ENCODE results near the gene PSME3IP1. TPM values are rescaled to one million over a fixed set of nuclear protein-coding genes. Genes with fewer than 3 reads are reported as not detected.
A peak's percentile ranks its signal among the peaks of the same experiment; 100 is the strongest.

PSME3IP1 gene
- total and polyA plus RNA-seq, 9 of the 15 experiments (the other 6 are each of a cell fraction or from before 2014, with no cell fraction given), result 63.8 to 187 (median 142) TPM

DNA sequence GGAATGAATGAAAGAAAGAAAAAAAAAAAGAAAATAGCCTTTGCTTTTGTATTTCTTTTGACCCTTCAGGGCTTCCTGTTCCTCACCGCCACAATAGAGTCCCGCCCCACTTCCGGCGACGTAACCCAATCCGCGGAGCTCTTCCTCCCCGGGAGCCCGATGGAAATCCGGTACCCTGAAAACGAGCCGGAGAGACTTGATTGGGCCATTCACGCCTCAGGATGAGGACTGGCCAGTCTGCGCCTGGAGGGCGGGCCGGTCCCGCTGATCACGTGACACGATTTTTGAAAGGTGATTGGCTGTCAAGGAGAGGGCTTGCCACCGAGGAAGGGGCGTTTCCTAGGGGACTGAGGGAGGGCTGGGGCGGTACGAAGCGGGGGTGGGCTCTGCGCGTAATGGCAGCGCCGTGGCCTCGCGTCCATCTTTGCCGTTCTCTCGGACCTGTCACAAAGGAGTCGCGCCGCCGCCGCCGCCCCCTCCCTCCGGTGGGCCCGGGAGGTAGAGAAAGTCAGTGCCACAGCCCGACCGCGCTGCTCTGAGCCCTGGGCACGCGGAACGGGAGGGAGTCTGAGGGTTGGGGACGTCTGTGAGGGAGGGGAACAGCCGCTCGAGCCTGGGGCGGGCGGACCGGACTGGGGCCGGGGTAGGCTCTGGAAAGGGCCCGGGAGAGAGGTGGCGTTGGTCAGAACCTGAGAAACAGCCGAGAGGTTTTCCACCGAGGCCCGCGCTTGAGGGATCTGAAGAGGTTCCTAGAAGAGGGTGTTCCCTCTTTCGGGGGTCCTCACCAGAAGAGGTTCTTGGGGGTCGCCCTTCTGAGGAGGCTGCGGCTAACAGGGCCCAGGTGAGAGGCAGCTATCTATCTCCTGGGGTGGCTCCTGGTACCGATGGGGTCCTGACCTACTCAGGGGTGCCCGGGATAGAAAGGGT, at the start of gene PSME3IP1, which contains the start of gene RSPRY1 (continued):
- TF ChIP-seq, protein P1, sequence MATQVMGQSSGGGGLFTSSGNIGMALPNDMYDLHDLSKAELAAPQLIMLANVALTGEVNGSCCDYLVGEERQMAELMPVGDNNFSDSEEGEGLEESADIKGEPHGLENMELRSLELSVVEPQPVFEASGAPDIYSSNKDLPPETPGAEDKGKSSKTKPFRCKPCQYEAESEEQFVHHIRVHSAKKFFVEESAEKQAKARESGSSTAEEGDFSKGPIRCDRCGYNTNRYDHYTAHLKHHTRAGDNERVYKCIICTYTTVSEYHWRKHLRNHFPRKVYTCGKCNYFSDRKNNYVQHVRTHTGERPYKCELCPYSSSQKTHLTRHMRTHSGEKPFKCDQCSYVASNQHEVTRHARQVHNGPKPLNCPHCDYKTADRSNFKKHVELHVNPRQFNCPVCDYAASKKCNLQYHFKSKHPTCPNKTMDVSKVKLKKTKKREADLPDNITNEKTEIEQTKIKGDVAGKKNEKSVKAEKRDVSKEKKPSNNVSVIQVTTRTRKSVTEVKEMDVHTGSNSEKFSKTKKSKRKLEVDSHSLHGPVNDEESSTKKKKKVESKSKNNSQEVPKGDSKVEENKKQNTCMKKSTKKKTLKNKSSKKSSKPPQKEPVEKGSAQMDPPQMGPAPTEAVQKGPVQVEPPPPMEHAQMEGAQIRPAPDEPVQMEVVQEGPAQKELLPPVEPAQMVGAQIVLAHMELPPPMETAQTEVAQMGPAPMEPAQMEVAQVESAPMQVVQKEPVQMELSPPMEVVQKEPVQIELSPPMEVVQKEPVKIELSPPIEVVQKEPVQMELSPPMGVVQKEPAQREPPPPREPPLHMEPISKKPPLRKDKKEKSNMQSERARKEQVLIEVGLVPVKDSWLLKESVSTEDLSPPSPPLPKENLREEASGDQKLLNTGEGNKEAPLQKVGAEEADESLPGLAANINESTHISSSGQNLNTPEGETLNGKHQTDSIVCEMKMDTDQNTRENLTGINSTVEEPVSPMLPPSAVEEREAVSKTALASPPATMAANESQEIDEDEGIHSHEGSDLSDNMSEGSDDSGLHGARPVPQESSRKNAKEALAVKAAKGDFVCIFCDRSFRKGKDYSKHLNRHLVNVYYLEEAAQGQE (IDR thresholded peaks at IDR 0.05; ENCODE audit: borderline replicate concordance), result peak; percentile 91
- TF ChIP-seq, protein P1 (CRISPR knock-in tag; IDR thresholded peaks at IDR 0.05; ENCODE audit: low read depth), result no peak
- no peak for TF ChIP-seq NR3C1 (CRISPR knock-in tag; IDR thresholded peaks at IDR 0.05)
- TF ChIP-seq FOS (IDR thresholded peaks at IDR 0.05; ENCODE audit: extremely low read depth, insufficient read length), result peak; percentile 84
- TF ChIP-seq ZNF197 (CRISPR knock-in tag; IDR thresholded peaks at IDR 0.05; ENCODE audit: low read depth), result no peak
- TF ChIP-seq, protein P2, sequence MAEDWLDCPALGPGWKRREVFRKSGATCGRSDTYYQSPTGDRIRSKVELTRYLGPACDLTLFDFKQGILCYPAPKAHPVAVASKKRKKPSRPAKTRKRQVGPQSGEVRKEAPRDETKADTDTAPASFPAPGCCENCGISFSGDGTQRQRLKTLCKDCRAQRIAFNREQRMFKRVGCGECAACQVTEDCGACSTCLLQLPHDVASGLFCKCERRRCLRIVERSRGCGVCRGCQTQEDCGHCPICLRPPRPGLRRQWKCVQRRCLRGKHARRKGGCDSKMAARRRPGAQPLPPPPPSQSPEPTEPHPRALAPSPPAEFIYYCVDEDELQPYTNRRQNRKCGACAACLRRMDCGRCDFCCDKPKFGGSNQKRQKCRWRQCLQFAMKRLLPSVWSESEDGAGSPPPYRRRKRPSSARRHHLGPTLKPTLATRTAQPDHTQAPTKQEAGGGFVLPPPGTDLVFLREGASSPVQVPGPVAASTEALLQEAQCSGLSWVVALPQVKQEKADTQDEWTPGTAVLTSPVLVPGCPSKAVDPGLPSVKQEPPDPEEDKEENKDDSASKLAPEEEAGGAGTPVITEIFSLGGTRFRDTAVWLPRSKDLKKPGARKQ (CRISPR knock-in tag; IDR thresholded peaks at IDR 0.05), result no peak
- no peak for TF ChIP-seq ZBED1 (IDR thresholded peaks at IDR 0.05)
- no peak for TF ChIP-seq ZNF311 (CRISPR knock-in tag; IDR thresholded peaks at IDR 0.05)
- no peak for TF ChIP-seq ZC3H11A (IDR thresholded peaks at IDR 0.05; ENCODE audit: low read depth, low read length)
- TF ChIP-seq TGIF2 (CRISPR knock-in tag; IDR thresholded peaks at IDR 0.05), result peak; percentile 16; the same call in 1 of the 2 replicates

All from K562 (cell line).